Measurements from ENCODE around the gene LEMD2.

The LEMD2 gene

GRCh38 chr6:33779895-33780294 is 9.0 kb downstream of the LEMD2 start:
- DNase-seq (ENCODE audit: low read depth), result no peak
- TF ChIP-seq CTCF (IDR thresholded peaks at IDR 0.05; ENCODE audit: insufficient read depth, low read depth, low read length, missing control alignments), result no peak
- H3K4me3 ChIP-seq (ENCODE audit: low read length), result no peak overlapping the region

- DNase-seq (ENCODE audit: low read depth), result no peak
- TF ChIP-seq CTCF (IDR thresholded peaks at IDR 0.05; ENCODE audit: insufficient read depth, low read depth, low read length, missing control alignments), result no peak
- no peak overlapping the region for H3K4me3 ChIP-seq (ENCODE audit: low read length)
Measured at GRCh38 chr6:33779290-33779689, 9.6 kb downstream of the LEMD2 start.

GRCh38 chr6:33778444-33779121 is 10.3 kb downstream of the LEMD2 start:
- DNase-seq (ENCODE audit: low read depth), result no peak
- H3K4me3 ChIP-seq (ENCODE audit: low read length), result no peak overlapping the region
- no peak for TF ChIP-seq CTCF (IDR thresholded peaks at IDR 0.05; ENCODE audit: insufficient read depth, low read depth, low read length, missing control alignments)

- no peak overlapping the region for H3K4me3 ChIP-seq (ENCODE audit: low read length)
- DNase-seq (ENCODE audit: low read depth), result no peak
Measured at GRCh38 chr6:33777398-33778388, 11.2 kb downstream of the LEMD2 start.

GRCh38 chr6:33776764-33777163 is 12.2 kb downstream of the LEMD2 start:
- DNase-seq (ENCODE audit: low read depth), result no peak
- TF ChIP-seq CTCF (IDR thresholded peaks at IDR 0.05; ENCODE audit: insufficient read depth, low read depth, low read length, missing control alignments), result no peak
- H3K4me3 ChIP-seq (ENCODE audit: low read length), result no peak overlapping the region

More at GRCh38 chr6:33777398-33778388, 11.2 kb downstream of the LEMD2 start:
- TF ChIP-seq CTCF (IDR thresholded peaks at IDR 0.05; ENCODE audit: insufficient read depth, low read depth, low read length, missing control alignments), result no peak

- no peak for DNase-seq (ENCODE audit: low read depth)
- no peak for TF ChIP-seq CTCF (IDR thresholded peaks at IDR 0.05; ENCODE audit: insufficient read depth, low read depth, low read length, missing control alignments)
- H3K4me3 ChIP-seq (ENCODE audit: low read length), result no peak overlapping the region
Measured at GRCh38 chr6:33776186-33776585, 12.7 kb downstream of the LEMD2 start.
